HepG2 (cell line): Measurements from ENCODE around the gene DDAH2. TPM values are rescaled to one million over a fixed set of nuclear protein-coding genes. Genes with fewer than 3 reads are reported as not detected.
A peak's percentile ranks its signal among the peaks of the same experiment; 100 is the strongest.
"Not testable (repeated sequence)": the region's sequence is repeated elsewhere in the genome, so short reads cannot be mapped to it uniquely, and the experiment has no call there.

Source experiments
- ATAC-seq: fragments of 200-7000 bp; cut with Tn5 transposase; 3 replicates; pipeline ENCODE4 v1.9.1; 2020; ENCODE audit warnings: mild to moderate bottlenecking, moderate library complexity
- BruUV-seq: library from RNA; stranded (reverse); fragments of 400-500 nt; replicated peaks from 2 replicates; lab custom pipeline; 2021; lab: Mats Ljungman, UMichigan
- CTCF ChIA-PET: fragments of 300-600 bp; formaldehyde crosslinking; extraction: SDS; loops from one replicate; lab custom pipeline; 2021; ENCODE audit warnings: low total read pairs, inconsistent platforms, low intra/inter-chr PET ratio; lab: Yijun Ruan, JAX
- POLR2A ChIA-PET: fragments of 350-600 bp; sonication (Branson Sonifier 250); formaldehyde crosslinking; loops from one replicate; lab custom pipeline; 2020; ENCODE audit warnings: antibody characterized with exemption, inconsistent platforms; lab: Yijun Ruan, JAX
- DNase-seq: peaks from one replicate; pipeline ENCODE4 v3.0.0-alpha.2; 2015; ENCODE audit warnings: low spot score
- FAIRE-seq: peaks from 3 replicates; lab custom pipeline; 2011; peaks lifted over from hg19 to GRCh38; lab: Jason Lieb, UNC
- H2AFZ ChIP-seq: one replicate; pipeline ENCODE4 v1.6.1; 2011; ENCODE audit warnings: low read length, inconsistent platforms
- H3K27ac ChIP-seq: fragments of 300-600 bp; 3 replicates; pipeline ENCODE4 v1.8.0; 2011; ENCODE audit warnings: mixed run types, mild to moderate bottlenecking, mixed read lengths, low read length, inconsistent platforms; ENCODE audit not compliant: insufficient read depth; ENCODE audit errors: extremely low read length
- H3K27me3 ChIP-seq, 2 experiments: fragments of 200-600 bp in 1 of 2; 2 replicates in 1 of 2; 3 replicates in 1 of 2; pipeline versions ENCODE4 v1.6.0 to v1.8.0; 2011; ENCODE audit warnings: low read length in 2 of 2, mild to moderate bottlenecking in 2 of 2, moderate library complexity in 2 of 2, inconsistent platforms in 1 of 2; ENCODE audit not compliant: insufficient read depth in 2 of 2, control insufficient read depth in 1 of 2
- H3K36me3 ChIP-seq, 2 experiments: fragments of 200-600 bp in 1 of 2; replicated peaks in 1 of 2; 2 replicates in 1 of 2; 3 replicates in 1 of 2; pipeline versions ENCODE4 v1.5.1 to v1.8.0; 2011; ENCODE audit warnings: low read length in 2 of 2, inconsistent platforms in 1 of 2; ENCODE audit not compliant: insufficient read depth in 2 of 2, control insufficient read depth in 1 of 2
- H3K4me1 ChIP-seq: 2 replicates; pipeline ENCODE4 v1.5.1; 2012; ENCODE audit warnings: low read length, inconsistent platforms; ENCODE audit not compliant: insufficient read depth
- H3K4me2 ChIP-seq: 2 replicates; pipeline ENCODE4 v1.6.0; 2011; ENCODE audit warnings: low read depth, low read length, inconsistent platforms
- H3K4me3 ChIP-seq, 3 experiments: fragments of 200-600 bp in 1 of 3; sonication (generic), shearing (Covaris generic) in 1 of 3; replicated peaks in 1 of 3; 2 replicates each; pipeline ENCODE4 v1.5.1; 2011 to 2016; ENCODE audit warnings: low read length in 3 of 3, inconsistent platforms in 2 of 3, low read depth in 2 of 3, mild to moderate bottlenecking in 2 of 3, control low read depth in 1 of 3, mixed read lengths in 1 of 3; ENCODE audit not compliant: insufficient read depth in 1 of 3
- H3K79me2 ChIP-seq: one replicate; pipeline ENCODE4 v1.6.1; 2011; ENCODE audit warnings: low read length, inconsistent platforms; ENCODE audit not compliant: insufficient read depth
- H3K9ac ChIP-seq: 2 replicates; pipeline ENCODE4 v1.6.0; 2011; ENCODE audit warnings: mild to moderate bottlenecking, low read depth, low read length, inconsistent platforms; ENCODE audit not compliant: insufficient read depth
- H3K9me3 ChIP-seq: 2 replicates; pipeline ENCODE4 v1.5.1; 2012; ENCODE audit warnings: mild to moderate bottlenecking, low read length
- H4K20me1 ChIP-seq: 2 replicates; pipeline ENCODE4 v1.6.0; 2011; ENCODE audit warnings: inconsistent platforms, mild to moderate bottlenecking, low read length, moderate library complexity; ENCODE audit not compliant: insufficient read depth
- CEBPG ChIP-seq: IDR thresholded peaks from 2 replicates; pipeline ENCODE4 v1.6.1; 2016
- ZNF292 ChIP-seq: sonication (generic); formaldehyde crosslinking; IDR thresholded peaks from 2 replicates; pipeline ENCODE4 v1.8.1; 2022; ENCODE audit warnings: mild to moderate bottlenecking, low read depth, missing genetic modification reagents, borderline replicate concordance
- ZNF362 ChIP-seq: sonication (generic); formaldehyde crosslinking; IDR thresholded peaks from 2 replicates; pipeline ENCODE4 v1.4.0; 2020; ENCODE audit warnings: missing genetic modification reagents, mild to moderate bottlenecking, borderline replicate concordance
- WGBS: methylation state at CpG from one replicate; pipeline ENCODE4 v1.1.6; 2017; ENCODE audit warnings: low lambda C conversion rate; 5-methylcytosine and 5-hydroxymethylcytosine counted together
- in situ Hi-C: cut with HindIII; loops from 2 replicates; pipeline ENCODE4 v1.10.0; 2017; ENCODE audit warnings: low pct_unique_long_range_greater_than_20kb; ENCODE audit not compliant: extremely low pct_ligation_motif_present
- intact Hi-C: fragments of 100-400 bp; cut with micrococcal nuclease; formaldehyde crosslinking; loops from one replicate; pipeline ENCODE4 v1.10.0; 2022; ENCODE audit not compliant: unreplicated experiment
- polyA plus RNA-seq, 8 experiments: library from polyadenylated mRNA; depleted of rRNA in 3 of 8; stranded (reverse) in 7 of 8; unstranded in 1 of 8; fragments of >200 nt; fragmentation: Illumina TruSeq in 4 of 8; extraction: Trizol in 4 of 8; gene quantifications; 2 replicates each; pipeline versions ENCODE4 v1.2.1 to v1.2.3, GENCODE V29; 2011 to 2016; ENCODE audit warnings: low read depth in 4 of 8, missing spikeins in 1 of 8, mixed read lengths in 1 of 8; ENCODE audit not compliant: insufficient read depth in 1 of 8
- total RNA-seq, 5 experiments: library from RNA; depleted of rRNA; stranded (reverse); fragments of >200 nt; fragmentation: Illumina TruSeq; extraction: Trizol; gene quantifications; 2 replicates each; pipeline ENCODE4 v1.2.3, GENCODE V29; 2016; ENCODE audit warnings: low read depth in 1 of 5
- TF ChIP-seq, protein P1 (sequence below): sonication (generic); formaldehyde crosslinking; IDR thresholded peaks from 2 replicates; pipeline ENCODE4 v1.5.0; 2020; ENCODE audit warnings: mild to moderate bottlenecking, missing genetic modification reagents

DDAH2 gene
- total and polyA plus RNA-seq, 2 of the 13 experiments (the other 11 are each of a cell fraction or from before 2014, with no cell fraction given) = 16.4 to 21.1 TPM

- FAIRE-seq, H3K36me3 ChIP-seq, H3K9ac ChIP-seq, BruUV-seq, H3K4me3 ChIP-seq, ATAC-seq, DNase-seq, H3K9me3 ChIP-seq, H3K4me2 ChIP-seq, CTCF ChIA-PET, H3K79me2 ChIP-seq, H2AFZ ChIP-seq, H4K20me1 ChIP-seq, H3K27ac ChIP-seq, in situ Hi-C loops, intact Hi-C loops: not testable (repeated sequence)
- H3K4me1 ChIP-seq = peaks cover 21% of the 10 kb centered on the region
- peaks cover 9 to 36% of the 10 kb centered on the region in 2 experiments; a peak in 3 of 5 replicates for H3K27me3 ChIP-seq
- TF ChIP-seq, protein P1, sequence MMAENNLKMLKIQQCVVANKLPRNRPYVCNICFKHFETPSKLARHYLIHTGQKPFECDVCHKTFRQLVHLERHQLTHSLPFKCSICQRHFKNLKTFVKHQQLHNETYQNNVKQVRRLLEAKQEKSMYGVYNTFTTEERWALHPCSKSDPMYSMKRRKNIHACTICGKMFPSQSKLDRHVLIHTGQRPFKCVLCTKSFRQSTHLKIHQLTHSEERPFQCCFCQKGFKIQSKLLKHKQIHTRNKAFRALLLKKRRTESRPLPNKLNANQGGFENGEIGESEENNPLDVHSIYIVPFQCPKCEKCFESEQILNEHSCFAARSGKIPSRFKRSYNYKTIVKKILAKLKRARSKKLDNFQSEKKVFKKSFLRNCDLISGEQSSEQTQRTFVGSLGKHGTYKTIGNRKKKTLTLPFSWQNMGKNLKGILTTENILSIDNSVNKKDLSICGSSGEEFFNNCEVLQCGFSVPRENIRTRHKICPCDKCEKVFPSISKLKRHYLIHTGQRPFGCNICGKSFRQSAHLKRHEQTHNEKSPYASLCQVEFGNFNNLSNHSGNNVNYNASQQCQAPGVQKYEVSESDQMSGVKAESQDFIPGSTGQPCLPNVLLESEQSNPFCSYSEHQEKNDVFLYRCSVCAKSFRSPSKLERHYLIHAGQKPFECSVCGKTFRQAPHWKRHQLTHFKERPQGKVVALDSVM (CRISPR knock-in tag) = 0 out of 2 replicates have a peak, but pooled peaks have one; percentile 57
- TF ChIP-seq ZNF292 (CRISPR knock-in tag) (0 out of 2 replicates have a peak, but pooled peaks have one; percentile 32), ZNF362 (peak; percentile 71; the same call in 1 of the 2 replicates), CEBPG (CRISPR knock-in tag) (peak; percentile 64)
- POLR2A ChIA-PET = interaction anchor here (1.1 kb wide), 1 partner anchor 57 kb away, joined by 4 read pairs; no protein-coding TSS in a partner anchor
- WGBS = 25% methylated on average over 11 of the region's 11 CpGs
Measured at GRCh38 chr6:31709157-31709556, 19.9 kb downstream of the DDAH2 start.
